Right forelimb (tissue), 1 donor: Measurements from ENCODE around the gene NCOA1.
"Not testable (repeated sequence)": the region's sequence is repeated elsewhere in the genome, so short reads cannot be mapped to it uniquely, and the experiment has no call there.

Experiments
- DNase-seq: peaks from one replicate; pipeline ENCODE4 v3.0.0-alpha.2; 2018

The NCOA1 gene

DNA sequence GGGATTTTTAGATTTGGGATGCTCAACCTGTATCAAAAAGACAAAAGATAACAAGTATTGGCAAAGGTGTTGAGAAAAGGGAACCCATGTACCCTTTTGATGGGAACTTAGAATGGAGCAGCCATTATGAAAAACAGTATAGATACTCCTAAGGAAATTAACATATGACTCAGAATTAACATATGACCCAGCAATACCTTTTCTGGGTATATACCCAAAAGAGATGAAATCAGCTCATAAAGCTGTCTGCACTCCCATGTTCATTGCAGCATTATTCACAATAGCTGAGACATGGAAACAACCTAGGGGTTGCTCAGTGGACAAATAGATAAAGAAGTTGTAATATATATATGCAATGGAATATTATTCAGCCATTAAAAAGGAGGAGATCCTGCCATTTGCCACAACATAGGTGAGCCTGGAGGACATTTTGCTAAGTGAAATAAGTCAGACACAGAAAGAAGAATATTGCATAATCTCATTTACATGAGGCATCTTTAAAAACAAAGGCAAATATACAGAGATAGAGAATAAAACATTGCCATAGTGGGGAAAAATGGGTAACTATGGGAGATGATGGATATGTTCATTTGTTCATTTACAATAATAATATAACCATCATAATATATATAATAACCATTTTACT lies 160.1 kb downstream of the NCOA1 start:
- DNase-seq, result no peak

DNA sequence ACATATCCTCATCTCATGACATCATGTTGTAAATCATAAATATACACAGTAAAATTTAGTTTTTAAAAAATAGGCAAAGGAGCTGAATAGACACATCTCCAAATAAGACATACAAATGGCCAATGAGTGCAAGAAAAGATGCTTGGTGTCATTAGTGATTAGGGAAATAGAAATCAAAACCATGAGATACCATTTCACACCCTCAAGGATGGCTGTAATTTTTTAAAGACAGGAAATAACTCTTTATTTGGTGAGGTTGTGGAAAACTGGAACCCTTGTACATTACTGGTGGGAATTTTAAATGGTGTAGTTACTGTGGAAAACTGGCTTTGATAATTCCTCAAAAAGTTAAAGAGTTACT lies 160.6 kb downstream of the NCOA1 start:
- DNase-seq, result no peak

DNA sequence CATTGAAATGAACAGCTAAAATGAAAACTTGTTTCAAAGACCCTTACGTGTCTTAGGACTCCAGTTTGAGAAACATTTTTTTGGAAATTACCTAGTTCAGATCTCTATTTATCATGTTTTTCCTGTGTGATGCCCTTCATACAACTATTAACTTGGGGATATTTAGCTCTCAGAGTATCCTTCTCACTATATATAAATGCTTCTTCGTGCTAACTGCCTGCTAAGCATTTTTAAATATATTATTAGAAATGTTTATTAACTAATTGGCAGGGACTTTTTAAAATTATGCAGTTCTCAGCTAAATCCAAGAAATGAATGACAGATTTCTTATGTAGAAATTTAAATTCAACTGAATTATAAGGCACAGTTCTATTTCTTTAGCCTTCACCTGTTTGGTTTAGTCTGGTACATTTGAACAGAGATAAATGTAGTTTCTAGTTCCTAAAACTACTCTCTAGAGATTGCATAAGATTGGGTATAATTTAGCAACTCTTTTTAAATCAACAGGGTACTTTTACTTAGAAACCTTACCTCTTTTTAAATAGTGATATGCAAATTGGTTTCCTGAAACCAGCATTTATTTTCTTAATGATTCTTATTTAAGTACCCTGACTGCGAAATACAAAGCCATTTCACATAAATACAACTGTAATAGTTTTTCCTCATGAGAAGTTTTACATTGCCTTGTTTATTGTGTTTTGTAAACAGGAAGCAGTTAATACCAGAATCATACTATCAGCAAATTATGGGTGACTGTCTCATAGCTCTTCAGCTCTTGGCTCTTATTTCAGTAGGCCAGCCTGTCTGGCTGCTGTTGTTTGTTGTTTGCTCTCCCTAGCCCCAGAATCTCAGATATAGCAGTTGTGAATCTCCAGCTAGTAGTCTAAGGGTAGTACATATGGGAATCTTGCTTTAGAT lies 161.5 kb downstream of the NCOA1 start:
- DNase-seq, result no peak

DNA sequence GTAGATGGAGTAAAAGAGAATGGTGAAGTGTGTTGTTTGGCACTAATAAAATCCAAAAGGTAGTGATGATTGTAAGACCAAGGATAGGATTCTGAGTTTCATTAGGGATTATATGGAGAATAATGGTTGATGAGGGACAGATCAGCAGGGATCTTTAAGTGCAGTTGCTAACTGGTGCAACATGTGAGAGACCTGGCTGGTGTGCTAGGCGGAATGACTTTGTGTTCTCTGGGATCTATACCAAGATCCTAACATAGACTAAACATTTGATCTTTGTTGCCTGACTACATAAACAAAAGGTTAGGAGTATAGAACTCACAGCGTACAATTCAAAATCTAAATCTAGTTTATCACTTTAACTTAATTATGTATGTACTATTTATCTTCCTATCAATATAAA lies 166.8 kb downstream of the NCOA1 start:
- DNase-seq, result no peak

DNA sequence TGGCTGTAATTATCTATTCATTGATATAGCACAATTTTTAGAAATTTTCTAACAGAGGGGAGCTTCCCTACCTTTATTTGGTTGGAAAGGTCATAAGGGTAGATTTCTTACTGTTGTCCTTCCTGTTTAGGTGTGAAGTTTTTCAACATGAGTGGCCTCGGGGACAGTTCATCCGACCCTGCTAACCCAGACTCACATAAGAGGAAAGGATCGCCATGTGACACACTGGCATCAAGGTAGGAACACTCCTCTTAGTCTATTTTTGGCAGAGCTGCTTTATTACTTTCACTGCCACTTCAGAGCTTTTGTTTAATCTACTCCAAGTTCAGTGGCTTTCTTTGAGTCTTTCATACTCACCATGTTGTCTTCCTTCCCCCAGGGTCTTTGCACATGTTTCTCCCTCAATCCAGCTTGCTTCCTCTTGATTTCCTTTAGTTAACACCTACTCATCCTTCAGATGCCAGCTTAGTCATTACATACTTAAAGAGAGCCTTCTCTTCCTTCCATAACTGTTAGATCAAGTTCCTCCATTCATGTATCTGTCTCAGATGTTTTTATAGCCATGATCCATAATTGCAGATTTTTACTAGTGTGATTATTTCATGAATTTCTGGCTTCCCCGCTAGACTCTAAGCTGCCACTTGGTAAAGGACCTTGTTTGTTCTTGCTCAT lies 167.6 kb downstream of the NCOA1 start:
- DNase-seq, result no peak

DNA sequence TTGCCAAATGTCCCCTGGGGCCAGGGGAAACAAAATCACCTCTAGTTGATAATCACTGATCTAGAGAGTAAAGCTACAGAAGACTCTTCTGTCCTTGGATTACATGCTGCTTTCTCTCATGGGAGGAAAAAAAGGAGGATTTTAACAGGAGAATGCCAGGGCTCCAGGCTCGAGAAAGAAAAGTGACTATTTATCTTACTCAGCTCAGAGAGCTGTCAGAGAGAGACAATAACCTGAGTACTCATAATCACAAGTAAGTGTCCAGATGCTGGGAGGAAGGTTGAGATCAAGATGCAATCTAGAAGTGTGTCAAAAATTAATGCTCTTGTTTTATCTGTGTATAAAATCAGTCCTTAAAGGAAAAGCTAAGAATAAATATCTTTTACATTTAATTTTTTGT lies 168.8 kb downstream of the NCOA1 start:
- DNase-seq, result no peak

DNA sequence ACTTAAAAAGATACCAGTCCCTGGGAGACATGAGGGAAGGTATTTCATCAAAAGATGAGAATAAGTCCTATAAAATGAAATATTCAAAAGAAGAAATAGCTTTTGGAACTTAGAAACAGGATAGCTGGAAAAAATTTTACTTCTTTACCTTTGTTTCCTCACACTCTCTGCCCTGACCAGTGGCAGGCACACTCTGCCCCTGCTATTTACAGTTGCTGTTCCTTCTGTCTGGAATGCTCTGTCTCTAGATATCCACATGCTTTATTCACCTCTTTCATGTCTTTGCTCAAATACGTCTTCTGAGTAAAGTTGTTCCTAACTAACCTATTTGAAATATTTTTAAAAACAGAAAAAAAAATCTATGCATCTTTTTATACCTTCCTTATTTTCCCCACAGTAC lies 176.5 kb downstream of the NCOA1 start:
- DNase-seq, result no peak

DNA sequence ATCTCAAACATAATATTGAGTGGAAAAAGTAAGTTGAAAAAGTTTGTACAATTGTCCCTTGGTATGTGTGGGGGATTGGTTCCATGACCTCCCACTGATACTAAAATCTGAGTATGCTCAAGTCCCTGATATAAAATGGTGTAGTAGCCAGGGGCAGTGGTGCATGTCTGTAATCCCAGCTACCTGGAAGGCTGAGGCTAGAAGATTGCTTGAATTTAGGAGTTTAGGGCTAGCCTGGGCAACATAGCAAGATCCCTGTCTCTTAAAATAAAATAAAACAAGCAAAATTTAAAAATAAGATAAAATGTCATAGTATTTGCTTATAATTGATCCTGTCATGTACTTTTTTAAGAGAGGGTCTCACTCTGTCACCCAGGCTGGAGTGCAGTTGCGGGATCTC lies 180.2 kb downstream of the NCOA1 start:
- DNase-seq, result no peak

DNA sequence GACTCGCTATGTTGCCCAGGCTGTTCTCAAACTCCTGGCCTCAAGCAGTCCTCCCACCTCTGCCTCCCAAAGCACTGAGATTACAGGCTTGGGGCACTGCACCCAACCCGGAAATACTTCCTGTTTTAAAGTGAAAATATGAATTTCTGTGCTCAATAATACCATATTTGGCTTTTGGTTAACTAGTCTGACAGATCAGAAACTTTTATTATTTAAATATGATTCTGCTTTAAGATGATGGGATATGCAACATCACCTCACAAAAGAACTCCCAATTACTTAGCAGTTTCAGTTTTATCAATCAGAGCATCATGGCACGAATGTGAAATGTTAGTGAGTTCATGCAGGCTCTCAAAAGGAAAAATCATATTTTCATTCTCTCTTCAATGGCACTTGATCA lies 181.5 kb downstream of the NCOA1 start:
- DNase-seq, result no peak

DNA sequence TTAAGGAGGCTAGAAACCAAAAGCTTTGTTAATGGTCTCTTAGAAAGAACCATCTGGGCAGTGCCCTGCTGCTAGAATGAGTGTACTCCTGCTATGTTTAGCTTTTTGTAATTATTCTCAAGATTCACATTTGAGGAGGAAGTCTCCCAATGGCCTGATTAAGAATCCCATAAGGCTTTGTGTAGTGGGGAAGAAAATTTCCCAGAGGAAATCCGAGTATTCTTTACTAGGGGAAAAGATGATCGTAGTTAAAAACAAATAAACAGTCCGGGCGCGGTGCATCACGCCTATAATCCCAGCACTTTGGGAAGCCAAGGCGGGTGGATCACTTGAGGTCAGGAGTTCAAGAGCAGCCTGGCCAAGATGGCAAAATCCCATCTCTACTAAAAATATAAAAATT lies 184.3 kb downstream of the NCOA1 start:
- no peak for DNase-seq

DNA sequence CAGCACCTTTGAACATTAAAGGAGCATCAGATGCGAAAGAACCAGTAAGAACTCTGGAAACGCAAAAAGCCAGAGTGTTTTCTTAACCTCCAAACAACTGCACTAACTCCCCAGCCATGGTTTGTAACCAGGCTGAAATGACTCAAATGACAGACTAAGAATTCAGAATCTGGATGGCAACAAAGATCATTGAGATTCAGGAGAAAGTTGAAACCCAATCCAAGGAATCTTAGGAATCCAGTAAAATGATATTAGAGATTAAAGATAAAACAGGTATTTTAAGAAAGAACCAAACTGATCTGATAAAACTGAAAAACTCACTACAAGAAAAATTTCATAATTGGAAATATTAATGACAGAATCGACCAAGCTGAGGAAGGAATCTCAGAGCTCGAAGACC lies 185.4 kb downstream of the NCOA1 start:
- no peak for DNase-seq

DNA sequence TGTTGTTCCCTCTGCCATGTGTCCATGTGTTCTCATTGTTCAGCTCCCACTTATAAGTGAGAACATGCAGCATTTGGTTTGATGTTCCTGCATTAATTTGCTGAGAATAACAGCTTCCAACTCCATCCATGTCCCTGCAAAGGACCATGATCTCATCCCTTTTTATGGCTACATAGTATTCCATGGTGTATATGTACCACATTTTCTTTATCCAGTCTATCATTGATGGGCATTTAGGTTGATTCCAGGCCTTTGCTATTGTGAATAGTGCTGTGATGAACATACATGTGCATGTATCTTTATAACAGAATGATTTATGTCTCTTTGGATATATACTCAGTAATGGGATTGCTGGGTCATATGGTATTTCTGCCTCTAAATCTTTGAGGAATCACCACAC lies 187.0 kb downstream of the NCOA1 start:
- DNase-seq, result not testable (repeated sequence)

DNA sequence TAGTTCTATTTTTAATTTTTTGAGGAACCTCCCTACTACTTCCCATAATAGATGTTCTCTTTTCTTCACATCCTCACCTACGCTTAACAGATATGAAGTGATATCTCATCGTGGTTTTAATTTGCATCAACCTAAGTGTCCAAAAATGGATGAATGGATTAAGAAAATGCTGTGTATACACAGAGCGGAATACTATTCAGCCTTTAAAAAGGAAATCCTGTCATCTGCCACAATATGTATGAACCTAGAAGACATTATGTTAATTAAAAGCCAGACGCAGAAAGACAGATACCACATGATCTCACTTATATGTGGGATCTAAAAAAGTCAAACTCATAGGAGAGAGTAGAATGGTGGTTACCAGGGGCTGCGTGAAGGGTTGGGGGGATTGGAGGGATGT lies 189.1 kb downstream of the NCOA1 start:
- no peak for DNase-seq

DNA sequence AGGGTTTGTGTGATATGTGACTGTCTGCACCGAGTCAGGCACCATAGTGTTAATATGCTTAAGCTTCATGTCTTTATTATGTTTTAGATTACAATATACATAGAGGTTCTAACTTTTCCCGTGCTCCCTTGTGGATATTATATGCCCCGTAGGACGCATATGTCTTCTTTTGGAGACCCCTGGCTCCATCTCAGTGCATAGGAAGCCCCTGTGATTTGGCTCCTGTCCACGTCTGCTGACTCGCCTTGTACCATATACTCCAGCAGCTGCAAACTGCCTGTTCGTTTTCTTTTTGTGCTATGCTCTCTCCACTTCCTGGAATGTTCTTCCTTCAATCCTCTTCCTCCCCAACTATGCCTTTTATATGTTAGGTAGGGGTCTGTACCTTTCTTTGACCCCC lies 191.2 kb downstream of the NCOA1 start:
- DNase-seq, result no peak

DNA sequence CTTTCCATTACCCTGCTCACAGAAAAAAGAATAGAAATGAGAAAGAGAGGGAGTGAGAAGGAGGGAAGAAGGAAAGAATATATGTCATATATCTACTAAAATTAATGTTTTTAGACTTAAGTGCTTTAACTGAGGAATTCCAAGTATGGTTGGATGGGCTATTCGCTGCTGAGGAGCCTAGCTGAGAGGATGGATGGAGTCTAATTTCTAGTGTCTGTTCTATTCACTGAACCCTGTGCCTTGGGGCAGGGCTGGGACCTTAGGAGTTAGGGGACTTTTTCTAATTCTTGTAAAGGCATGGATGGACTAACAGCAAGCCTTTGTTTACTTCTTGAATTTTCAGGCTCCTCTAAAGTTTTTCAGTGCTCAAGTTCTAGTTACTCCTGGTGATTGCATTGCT lies 192.4 kb downstream of the NCOA1 start:
- DNase-seq, result no peak

DNA sequence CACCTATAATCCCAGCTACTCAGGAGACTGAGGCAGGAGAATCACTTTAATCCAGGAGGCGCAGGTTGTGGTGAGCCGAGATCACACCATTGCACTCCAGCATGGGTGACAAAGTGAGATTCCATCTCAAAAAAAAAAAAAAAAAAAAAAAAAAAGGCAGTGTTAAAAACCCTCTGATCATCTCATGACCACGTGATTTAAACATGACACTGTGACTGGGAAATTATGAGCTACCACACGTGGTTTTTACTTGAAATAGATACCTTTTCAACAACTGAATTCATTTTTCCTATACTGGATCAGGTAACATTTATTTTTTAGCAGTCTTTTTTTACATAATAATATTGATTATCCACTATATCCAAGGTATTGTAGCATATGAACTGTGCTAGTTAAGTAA lies 199.5 kb downstream of the NCOA1 start:
- DNase-seq, result no peak

DNA sequence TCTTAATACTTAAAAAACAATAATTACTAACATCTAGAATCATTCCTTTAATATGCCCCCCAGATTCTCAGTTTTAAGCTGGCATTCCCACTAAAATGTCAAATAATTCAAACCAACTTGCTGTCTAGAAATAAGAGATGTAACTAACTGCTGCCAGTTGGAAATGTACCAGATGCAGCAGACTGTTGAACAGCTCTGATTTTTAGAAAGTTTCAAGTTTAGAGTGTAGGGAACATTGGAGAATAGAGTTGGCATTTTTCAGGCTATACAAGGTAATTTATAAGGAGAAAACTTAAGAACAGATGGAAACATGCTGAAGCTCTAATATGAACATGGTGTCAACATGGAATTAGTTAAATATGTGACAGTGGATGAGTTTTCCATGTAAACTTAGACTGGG lies 200.8 kb downstream of the NCOA1 start:
- no peak for DNase-seq

DNA sequence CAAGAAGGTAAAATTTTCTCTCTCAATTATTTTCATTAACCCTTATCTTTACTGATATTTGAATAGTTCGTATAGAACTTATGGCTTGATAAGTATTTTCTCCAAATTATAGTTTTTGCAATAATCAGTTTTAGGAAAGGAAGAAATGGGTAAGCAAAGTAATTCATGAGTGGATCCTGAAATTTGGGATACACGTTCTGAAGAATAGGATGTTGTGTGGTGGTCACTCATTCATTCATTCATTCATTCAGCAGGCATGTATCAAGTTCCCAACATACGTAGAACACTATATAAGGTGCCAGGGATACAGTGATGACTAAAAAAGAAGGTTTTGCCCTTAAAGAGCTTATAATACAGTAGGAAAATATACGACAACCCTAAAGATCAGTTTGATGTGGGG lies 206.7 kb downstream of the NCOA1 start:
- DNase-seq, result no peak

DNA sequence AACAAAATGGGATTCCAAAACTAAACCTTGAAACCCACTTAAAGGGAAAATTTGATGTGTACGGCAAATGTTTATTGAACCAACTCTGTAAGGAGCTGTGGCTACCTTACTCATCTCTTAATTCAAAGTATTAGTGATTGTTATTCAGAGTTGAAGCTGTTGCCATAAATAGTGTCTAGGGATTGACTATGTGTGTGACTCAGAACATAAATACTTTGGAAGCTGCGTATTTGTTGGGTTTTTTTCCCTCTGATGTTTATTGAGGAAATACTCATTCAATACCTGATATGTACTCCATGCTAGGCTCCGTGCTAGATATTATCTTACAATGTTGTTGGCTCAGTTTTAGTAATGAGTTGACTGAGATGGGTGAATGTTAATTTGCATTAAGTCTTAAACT lies 211.7 kb downstream of the NCOA1 start:
- DNase-seq, result no peak

DNA sequence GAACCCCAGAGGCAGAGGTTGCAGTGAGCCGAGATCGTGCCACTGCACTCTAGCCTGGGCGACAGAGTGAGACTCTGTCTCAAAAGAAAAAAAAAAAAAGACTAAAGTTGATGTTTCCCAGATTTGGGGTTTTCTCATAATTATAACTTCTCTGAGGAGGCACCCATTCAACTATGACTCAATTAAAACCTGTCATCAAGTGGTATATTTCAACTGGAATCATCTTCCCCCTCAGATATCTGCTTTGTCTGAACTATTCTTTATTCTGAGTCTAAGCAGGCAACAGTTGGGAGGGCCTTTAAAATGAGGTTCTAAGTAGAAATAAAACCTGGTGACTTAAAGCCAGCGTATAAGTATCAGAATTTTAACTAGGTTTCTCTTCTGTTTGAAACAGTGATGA lies 213.6 kb downstream of the NCOA1 start:
- no peak for DNase-seq

DNA sequence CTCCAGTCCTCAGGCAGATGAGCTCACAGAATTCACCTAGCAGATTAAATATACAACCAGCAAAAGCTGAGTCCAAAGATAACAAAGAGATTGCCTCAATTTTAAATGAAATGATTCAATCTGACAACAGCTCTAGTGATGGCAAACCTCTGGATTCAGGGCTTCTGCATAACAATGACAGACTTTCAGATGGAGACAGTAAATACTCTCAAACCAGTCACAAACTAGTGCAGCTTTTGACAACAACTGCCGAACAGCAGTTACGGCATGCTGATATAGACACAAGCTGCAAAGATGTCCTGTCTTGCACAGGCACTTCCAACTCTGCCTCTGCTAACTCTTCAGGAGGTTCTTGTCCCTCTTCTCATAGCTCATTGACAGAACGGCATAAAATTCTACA lies 216.1 kb downstream of the NCOA1 start:
- no peak for DNase-seq

DNA sequence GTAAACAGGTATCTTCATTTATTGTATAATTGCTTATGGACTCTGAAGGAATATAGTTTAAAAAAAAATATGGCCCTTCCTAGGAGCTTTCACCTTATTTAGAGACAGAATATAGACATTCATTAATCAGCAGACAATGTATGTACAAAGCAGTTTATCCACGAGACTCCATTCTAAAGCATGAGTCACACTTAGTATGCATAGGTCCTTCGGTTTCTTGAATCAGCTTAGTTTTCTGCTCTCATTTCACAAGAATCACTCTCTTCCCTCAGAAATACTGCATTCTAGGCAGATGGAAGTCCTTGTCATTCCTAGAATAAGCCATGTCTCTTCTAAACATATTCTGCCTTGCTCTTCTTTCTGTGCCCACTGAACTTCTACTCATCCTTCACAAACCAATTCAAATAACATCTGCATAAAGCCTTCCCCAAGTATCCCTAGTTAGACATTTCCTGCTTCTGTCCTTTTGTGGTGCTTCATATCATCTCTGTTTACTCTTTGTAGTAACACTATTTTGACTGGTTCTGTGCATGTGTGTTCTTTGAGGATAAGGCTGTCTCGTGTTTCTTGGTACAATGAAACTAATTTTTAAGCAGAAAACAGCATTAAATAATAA lies 217.6 kb downstream of the NCOA1 start:
- DNase-seq, result no peak

DNA sequence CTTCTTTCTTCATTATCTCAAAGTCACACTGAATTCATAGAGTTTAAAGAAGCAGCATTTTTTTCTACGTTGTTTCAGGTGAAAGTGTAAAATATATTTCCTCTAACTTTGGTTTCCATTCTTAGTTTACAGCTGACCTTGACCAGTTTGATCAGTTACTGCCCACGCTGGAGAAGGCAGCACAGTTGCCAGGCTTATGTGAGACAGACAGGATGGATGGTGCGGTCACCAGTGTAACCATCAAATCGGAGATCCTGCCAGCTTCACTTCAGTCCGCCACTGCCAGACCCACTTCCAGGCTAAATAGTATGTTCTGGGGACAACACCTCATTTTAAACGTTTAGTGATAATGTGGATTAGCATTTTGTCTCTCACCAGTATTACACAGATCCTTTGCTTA lies 219.8 kb downstream of the NCOA1 start:
- DNase-seq, result no peak

DNA sequence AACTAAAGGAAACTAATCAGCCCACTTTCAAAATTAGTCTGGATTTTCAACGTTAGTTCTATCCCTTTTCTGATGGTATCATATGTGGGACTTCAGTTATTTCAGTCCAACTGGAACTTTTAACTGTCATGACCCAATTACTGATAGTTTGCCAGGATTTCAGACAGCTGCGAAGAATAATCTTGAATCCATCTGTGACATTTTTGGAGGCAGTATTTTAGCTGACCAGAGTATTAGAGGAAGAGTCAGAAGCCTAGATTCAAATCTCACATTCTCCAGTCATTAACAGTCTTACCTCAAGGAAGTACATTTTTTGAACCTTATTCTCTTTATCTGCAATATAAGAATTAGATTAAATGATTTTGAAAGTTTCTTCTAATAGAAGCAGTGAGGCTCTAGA lies 220.8 kb downstream of the NCOA1 start:
- DNase-seq, result no peak
